Activated effector memory CD4-positive, alpha-beta T cell treated with Interleukin-2 at 50 U/mL for 16 hours (primary cell): ENCODE data around the gene MAD2L2.

ENCODE experiments used
- DNase-seq: peaks from one replicate; pipeline ENCODE4 v3.0.0-alpha.2; 2020

Gene MAD2L2

GRCh38 chr1:11681071-11681771 is at the start of gene MAD2L2:
Gene MAD2L2, minus strand, starts transcription at chr1:11681148. Its CDS starts 547 bp downstream, at chr1:11680601.
- peak; percentile 82 for DNase-seq

- peak; percentile 19 for DNase-seq
These were observed 49.5 kb upstream of the MAD2L2 start for GRCh38 chr1:11730429-11730891.

- DNase-seq: no peak
These were observed 48.8 kb upstream of the MAD2L2 start for GRCh38 chr1:11729498-11730428.

GRCh38 chr1:11729155-11729497 is 48.2 kb upstream of the MAD2L2 start:
- no peak for DNase-seq

- no peak for DNase-seq
These were observed 47.3 kb upstream of the MAD2L2 start for GRCh38 chr1:11728126-11728806.

GRCh38 chr1:11727119-11727518 is 46.2 kb upstream of the MAD2L2 start:
- no peak for DNase-seq

- no peak for DNase-seq
These were observed 44.7 kb upstream of the MAD2L2 start for GRCh38 chr1:11725616-11726015.

- no peak for DNase-seq
These were observed 41.6 kb upstream of the MAD2L2 start for GRCh38 chr1:11722538-11722937.

- DNase-seq: no peak
These were observed 40.4 kb upstream of the MAD2L2 start for GRCh38 chr1:11721311-11721710.

- no peak for DNase-seq
These were observed 39.6 kb upstream of the MAD2L2 start for GRCh38 chr1:11720525-11720924.

GRCh38 chr1:11720033-11720376 is 39.1 kb upstream of the MAD2L2 start:
- DNase-seq: no peak

- peak; percentile 76 for DNase-seq
These were observed 38.5 kb upstream of the MAD2L2 start for GRCh38 chr1:11719313-11720032.

- no peak for DNase-seq
These were observed 34.1 kb upstream of the MAD2L2 start for GRCh38 chr1:11714831-11715575.

GRCh38 chr1:11713095-11713494 is 32.1 kb upstream of the MAD2L2 start:
- DNase-seq: no peak

- DNase-seq: no peak
These were observed 31.3 kb upstream of the MAD2L2 start for GRCh38 chr1:11712285-11712684.

GRCh38 chr1:11711490-11711889 is 30.5 kb upstream of the MAD2L2 start:
- DNase-seq: no peak

- no peak for DNase-seq
These were observed 27.8 kb upstream of the MAD2L2 start for GRCh38 chr1:11708554-11709350.

- DNase-seq: no peak
These were observed 26.8 kb upstream of the MAD2L2 start for GRCh38 chr1:11707621-11708276.

GRCh38 chr1:11706292-11706691 is 25.3 kb upstream of the MAD2L2 start:
- DNase-seq: no peak

- no peak for DNase-seq
These were observed 24.6 kb upstream of the MAD2L2 start for GRCh38 chr1:11705596-11705995.
